ENCODE data around the gene TBC1D22A.

- no peak for TF ChIP-seq CTCF (IDR thresholded peaks at IDR 0.05)
- no peak for TF ChIP-seq POLR2A (IDR thresholded peaks at IDR 0.05)
These were observed 37.2 kb downstream of the TBC1D22A start for GRCh38 chr22:46799626-46800025.
